Measurements from ENCODE around the gene XAGE2. TPM values are rescaled to one million over a fixed set of nuclear protein-coding genes. Genes with fewer than 3 reads are reported as not detected.
A peak's percentile ranks its signal among the peaks of the same experiment; 100 is the strongest.

XAGE2 gene
- total RNA-seq, 1 experiment from 2014 or later, result not detected

- in situ Hi-C loops (cut with HindIII; ENCODE audit: low pct_unique_long_range_greater_than_20kb, low sequenced_read_pairs), result no loop called here
- no peak for TF ChIP-seq SIN3A (IDR thresholded peaks at IDR 0.05; ENCODE audit: borderline replicate concordance, insufficient read depth, low read depth, low read length)
- TF ChIP-seq REST (IDR thresholded peaks at IDR 0.05; ENCODE audit: insufficient read depth in 1 of 2, low read depth in 2 of 2, low read length in 1 of 2), result no peak
- no peak for TF ChIP-seq CTCF (IDR thresholded peaks at IDR 0.05)
- TF ChIP-seq POLR2AphosphoS5 (IDR thresholded peaks at IDR 0.05; ENCODE audit: low read depth, low read length), result no peak
- no peak for TF ChIP-seq TCF7L2 (IDR thresholded peaks at IDR 0.05; ENCODE audit: low read depth, low read length)
- Histone ChIP-seq H3K36me3 (ENCODE audit: control insufficient read depth, insufficient read depth, low read length) (no peaks in the 10 kb centered on the region), H3K9me3 (ENCODE audit: control insufficient read depth, insufficient read depth, low read depth, low read length) (no peaks in the 10 kb centered on the region), H3K27me3 (ENCODE audit: control insufficient read depth, insufficient read depth, low read length) (no peaks in the 10 kb centered on the region), H3K4me3 (ENCODE audit: low read depth in 2 of 2, low read length in 2 of 2) (no peak overlapping the region), H3K27ac (ENCODE audit: low read length) (no peak overlapping the region), H3K4me1 (ENCODE audit: control insufficient read depth, insufficient read depth, low read length) (no peaks in the 10 kb centered on the region)
- intact Hi-C loops (cut with micrococcal nuclease; ENCODE audit: unreplicated experiment), result no loop called here
- BruUV-seq (replicated peaks), result no TSS peak
- DNase-seq (ENCODE audit: low read depth, low spot score), result peak; percentile 69
- POLR2A ChIA-PET, result no interaction called here
- ATAC-seq, result no peak; the same call in 1 of the 2 replicates
- CTCF ChIA-PET, result no interaction called here
Observed at GRCh38 chrX:52346174-52347165, 22.4 kb upstream of the XAGE2 start.

- intact Hi-C loops (cut with micrococcal nuclease; ENCODE audit: unreplicated experiment) (no loop called here), in situ Hi-C loops (cut with HindIII; ENCODE audit: low pct_unique_long_range_greater_than_20kb, low sequenced_read_pairs) (no loop called here)
- Histone ChIP-seq H3K27ac (ENCODE audit: low read length) (no peak overlapping the region), H3K9me3 (ENCODE audit: control insufficient read depth, insufficient read depth, low read depth, low read length) (no peaks in the 10 kb centered on the region), H3K4me1 (ENCODE audit: control insufficient read depth, insufficient read depth, low read length) (no peaks in the 10 kb centered on the region), H3K4me3 (ENCODE audit: low read depth in 2 of 2, low read length in 2 of 2) (no peak overlapping the region), H3K27me3 (ENCODE audit: control insufficient read depth, insufficient read depth, low read length) (no peaks in the 10 kb centered on the region), H3K36me3 (ENCODE audit: control insufficient read depth, insufficient read depth, low read length) (no peaks in the 10 kb centered on the region)
- ATAC-seq (no peak), DNase-seq (ENCODE audit: low read depth, low spot score) (no peak)
- TF ChIP-seq CTCF (IDR thresholded peaks at IDR 0.05), result no peak
- no peak for TF ChIP-seq POLR2AphosphoS5 (IDR thresholded peaks at IDR 0.05; ENCODE audit: low read depth, low read length)
- TF ChIP-seq REST (IDR thresholded peaks at IDR 0.05; ENCODE audit: insufficient read depth in 1 of 2, low read depth in 2 of 2, low read length in 1 of 2), result no peak
- TF ChIP-seq TCF7L2 (IDR thresholded peaks at IDR 0.05; ENCODE audit: low read depth, low read length), result no peak
- TF ChIP-seq SIN3A (IDR thresholded peaks at IDR 0.05; ENCODE audit: borderline replicate concordance, insufficient read depth, low read depth, low read length), result no peak
- no TSS peak for BruUV-seq (replicated peaks)
- CTCF ChIA-PET, result no interaction called here
- POLR2A ChIA-PET, result no interaction called here
Observed at GRCh38 chrX:52349681-52350080, 19.1 kb upstream of the XAGE2 start.

All from Panc1 (cell line).